Measurements from ENCODE around the gene MRPL23. TPM values are rescaled to one million over a fixed set of nuclear protein-coding genes. Genes with fewer than 3 reads are reported as not detected.

The MRPL23 gene
- total RNA-seq, 2 donors from 2014 or later: 40.2 to 83.4 TPM

DNA sequence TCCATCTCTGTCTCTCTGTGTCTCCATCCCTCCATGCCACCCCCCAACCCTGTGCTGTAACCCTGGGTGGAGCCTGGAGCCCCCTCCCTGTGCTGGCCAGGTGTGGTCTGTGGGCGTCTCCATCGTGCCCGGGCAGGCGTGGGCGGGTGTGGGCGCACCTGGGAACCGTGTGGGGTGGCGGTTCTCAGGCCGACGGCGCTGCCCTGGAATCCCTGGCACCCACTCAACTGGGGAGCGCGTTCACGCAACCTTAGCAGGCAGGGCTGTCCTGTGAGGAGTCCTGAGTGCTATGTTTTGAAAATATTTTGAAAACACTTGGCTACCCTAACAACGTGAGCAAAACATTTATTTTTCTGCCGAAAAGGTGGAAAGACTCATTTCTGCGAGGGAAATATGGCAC is 23.0 kb upstream of the MRPL23 start:
- ATAC-seq: no peak
- WGBS, 2 donors: 64 to 66% methylated on average over 16 to 17 of the region's 17 CpGs
- no peak for DNase-seq
- no peaks in the 10 kb centered on the region for H3K27me3 ChIP-seq
- no peaks in the 10 kb centered on the region for H3K9me3 ChIP-seq
- H3K36me3 ChIP-seq (replicated peaks in 1 of 2; ENCODE audit: insufficient read depth in 1 of 2, low read depth in 2 of 2): no peaks in the 10 kb centered on the region
- H3K27ac ChIP-seq: no peak overlapping the region
- TF ChIP-seq CTCF (IDR thresholded peaks at IDR 0.05): no peak
- TF ChIP-seq POLR2A (IDR thresholded peaks at IDR 0.05): no peak
- H3K4me3 ChIP-seq: no peak overlapping the region
- no peaks in the 10 kb centered on the region for H3K4me1 ChIP-seq
- intact Hi-C loops (cut with DNase I): no loop called here

GRCh38 chr11:1924646-1925372 is 22.3 kb upstream of the MRPL23 start:
- H3K4me3 ChIP-seq: no peak overlapping the region
- intact Hi-C loops (cut with DNase I): loop anchor here (5.0 kb wide), 1 partner anchor 38 kb away; no protein-coding TSS in a partner anchor
- ATAC-seq: no peak
- 76 to 84% methylated on average over 15 to 18 of the region's 21 CpGs for WGBS, 2 donors
- no peaks in the 10 kb centered on the region for H3K27me3 ChIP-seq
- no peaks in the 10 kb centered on the region for H3K36me3 ChIP-seq (replicated peaks in 1 of 2; ENCODE audit: insufficient read depth in 1 of 2, low read depth in 2 of 2)
- TF ChIP-seq CTCF (IDR thresholded peaks at IDR 0.05) (no peak), POLR2A (IDR thresholded peaks at IDR 0.05) (no peak)
- no peaks in the 10 kb centered on the region for H3K4me1 ChIP-seq
- no peaks in the 10 kb centered on the region for H3K9me3 ChIP-seq
- no peak overlapping the region for H3K27ac ChIP-seq
- no peak for DNase-seq

- intact Hi-C loops (cut with DNase I): loop anchor here (5.0 kb wide), 1 partner anchor 38 kb away; no protein-coding TSS in a partner anchor
- Histone ChIP-seq H3K27ac (no peak overlapping the region), H3K4me3 (no peak overlapping the region), H3K36me3 (replicated peaks in 1 of 2; ENCODE audit: insufficient read depth in 1 of 2, low read depth in 2 of 2) (no peaks in the 10 kb centered on the region), H3K27me3 (no peaks in the 10 kb centered on the region), H3K9me3 (no peaks in the 10 kb centered on the region), H3K4me1 (no peaks in the 10 kb centered on the region)
- TF ChIP-seq POLR2A (IDR thresholded peaks at IDR 0.05) (no peak), CTCF (IDR thresholded peaks at IDR 0.05) (no peak)
- 63 to 79% methylated on average over 4 to 19 of the region's 23 CpGs for WGBS, 2 donors
- no peak for ATAC-seq
- no peak for DNase-seq
These were observed 21.6 kb upstream of the MRPL23 start for GRCh38 chr11:1925373-1926155.

- no peak overlapping the region for H3K27ac ChIP-seq
- intact Hi-C loops (cut with DNase I): loop anchor here (5.0 kb wide), 1 partner anchor 39 kb away; no protein-coding TSS in a partner anchor
- no peak for ATAC-seq
- H3K36me3 ChIP-seq (replicated peaks in 1 of 2; ENCODE audit: insufficient read depth in 1 of 2, low read depth in 2 of 2): no peaks in the 10 kb centered on the region
- WGBS, 2 donors: 84 to 85% methylated on average over 38 to 39 of the region's 41 CpGs
- DNase-seq: no peak
- TF ChIP-seq POLR2A (IDR thresholded peaks at IDR 0.05) (no peak), CTCF (IDR thresholded peaks at IDR 0.05) (no peak)
- no peaks in the 10 kb centered on the region for H3K4me1 ChIP-seq
- no peak overlapping the region for H3K4me3 ChIP-seq
- no peaks in the 10 kb centered on the region for H3K27me3 ChIP-seq
- no peaks in the 10 kb centered on the region for H3K9me3 ChIP-seq
These were observed 20.7 kb upstream of the MRPL23 start for GRCh38 chr11:1926156-1927025.

Measured in body of pancreas (tissue), 4 donors.